Measurements from ENCODE around the gene TP63.
A peak's percentile ranks its signal among the peaks of the same experiment; 100 is the strongest.

The TP63 gene

DNA sequence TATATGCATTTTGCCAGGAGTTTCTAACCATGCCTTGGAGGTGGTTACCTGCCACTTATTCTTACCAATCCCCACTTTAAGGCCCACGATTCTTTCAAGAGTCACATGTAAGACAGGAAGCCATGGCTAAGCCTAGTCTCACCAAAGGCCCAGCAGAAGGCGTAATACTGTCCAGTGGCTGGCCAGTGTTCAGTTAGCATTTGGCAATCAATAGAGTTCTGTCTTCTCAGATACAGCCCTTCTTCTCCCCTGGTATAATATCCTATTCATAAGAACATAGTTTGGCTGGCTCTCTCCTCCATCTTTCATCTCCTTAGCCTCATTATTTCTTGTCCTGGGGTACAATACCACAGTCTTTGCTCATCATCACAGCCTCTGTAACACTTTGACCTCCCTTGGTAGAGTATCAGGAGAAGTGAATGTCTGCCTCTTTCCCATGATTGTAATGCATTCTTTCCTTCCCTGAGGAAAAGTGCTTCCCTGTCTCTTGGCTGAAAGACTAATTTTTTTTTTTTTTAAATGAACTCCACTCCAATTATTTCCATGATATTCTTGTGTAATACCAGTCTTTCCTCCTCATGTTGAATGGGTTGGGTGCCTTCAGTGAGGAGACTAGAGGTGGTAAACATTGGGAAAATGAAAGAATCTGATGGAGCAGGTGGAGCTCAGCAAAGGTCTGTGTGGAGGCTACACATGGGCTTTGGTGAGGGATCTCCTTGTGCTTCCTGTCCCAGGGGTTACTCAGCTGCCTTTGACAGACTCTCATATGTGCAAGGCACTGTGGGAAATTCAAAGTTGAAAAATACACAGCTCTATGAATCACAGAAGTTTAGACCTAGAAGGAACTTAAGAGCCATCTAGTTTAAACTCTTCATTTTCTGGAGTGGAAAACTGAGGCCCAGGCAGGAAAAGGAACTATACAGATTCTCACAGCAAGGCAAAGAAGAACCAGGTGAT, 271.3 kb downstream of the TP63 start:
- H3K4me1 Mint-ChIP-seq, result no peaks in the 10 kb centered on the region
- no peaks in the 10 kb centered on the region for H3K27me3 Mint-ChIP-seq
- peaks cover 0 to 1% of the 10 kb centered on the region in 2 donors for H3K9me3 Mint-ChIP-seq
- no peaks in the 10 kb centered on the region for H3K36me3 Mint-ChIP-seq
- no peak overlapping the region for H3K27ac Mint-ChIP-seq
- ATAC-seq (replicated peaks), result no peak
- DNase-seq, result no peak
- no peak overlapping the region for H3K4me3 Mint-ChIP-seq

DNA sequence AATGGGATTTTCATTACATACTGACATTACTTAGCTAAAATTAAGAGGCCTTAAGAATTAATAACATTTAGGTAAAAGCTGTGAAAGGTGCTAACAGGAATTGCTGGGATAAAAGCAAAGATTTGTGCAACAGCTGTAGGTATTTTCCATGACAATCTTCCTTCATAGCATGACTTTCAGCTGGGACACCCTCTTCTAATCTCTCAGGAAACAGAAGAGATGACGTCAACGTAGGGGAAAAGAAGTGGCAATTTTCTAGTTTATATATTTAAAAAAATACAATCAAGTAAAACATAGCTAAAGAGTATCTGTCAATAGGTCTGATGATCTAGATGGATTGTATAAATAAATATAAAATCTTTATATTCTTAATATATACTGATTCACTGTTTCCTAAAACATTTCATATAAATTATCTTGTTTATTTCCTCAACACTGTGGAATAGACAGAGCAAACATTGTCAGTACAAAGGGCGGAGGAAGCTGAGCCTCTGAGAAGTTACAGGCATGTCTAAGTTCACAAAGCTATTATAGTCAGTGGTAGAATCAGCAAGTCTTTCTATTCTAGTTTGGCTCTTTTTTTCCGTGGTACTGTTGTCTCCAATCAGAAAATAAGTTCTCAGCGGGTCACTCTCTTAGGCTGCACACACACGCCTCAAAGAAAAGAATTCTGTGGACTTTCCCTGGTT, 272.5 kb downstream of the TP63 start:
- H3K4me3 Mint-ChIP-seq, result no peak overlapping the region

DNA sequence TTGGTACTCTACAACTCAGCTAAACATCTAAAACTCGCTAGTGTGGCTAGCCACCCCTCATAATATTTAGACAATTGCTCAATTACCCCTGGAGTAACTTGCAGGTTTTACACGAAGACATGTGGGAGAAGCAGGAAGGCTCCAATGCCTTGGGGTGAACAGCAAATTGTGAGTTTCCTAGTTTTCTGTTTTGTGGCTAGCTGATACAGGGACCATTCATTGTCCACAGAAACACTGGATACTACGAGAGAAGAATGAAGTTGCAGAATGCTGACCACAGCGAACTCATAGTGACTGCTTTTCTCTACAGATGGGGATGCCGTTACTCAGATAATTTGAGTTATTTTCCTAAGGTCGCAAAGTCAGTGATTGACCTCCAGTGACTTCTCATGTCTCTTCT, 276.6 kb downstream of the TP63 start:
- no peak overlapping the region for H3K27ac Mint-ChIP-seq
- no peaks in the 10 kb centered on the region for H3K4me1 Mint-ChIP-seq
- H3K27me3 Mint-ChIP-seq, result no peaks in the 10 kb centered on the region
- no peaks in the 10 kb centered on the region for H3K36me3 Mint-ChIP-seq
- DNase-seq (no peak), ATAC-seq (replicated peaks) (no peak)
- H3K9me3 Mint-ChIP-seq, result peaks cover 0 to 1% of the 10 kb centered on the region in 2 donors
- no peak overlapping the region for H3K4me3 Mint-ChIP-seq

More for the DNA sequence above, 272.5 kb downstream of the TP63 start:
- H3K27me3 Mint-ChIP-seq, result no peaks in the 10 kb centered on the region
- no peak for ATAC-seq (replicated peaks)
- no peak overlapping the region for H3K27ac Mint-ChIP-seq
- H3K9me3 Mint-ChIP-seq, result peaks cover 0 to 1% of the 10 kb centered on the region in 2 donors
- no peaks in the 10 kb centered on the region for H3K36me3 Mint-ChIP-seq
- no peaks in the 10 kb centered on the region for H3K4me1 Mint-ChIP-seq
- DNase-seq, result no peak

DNA sequence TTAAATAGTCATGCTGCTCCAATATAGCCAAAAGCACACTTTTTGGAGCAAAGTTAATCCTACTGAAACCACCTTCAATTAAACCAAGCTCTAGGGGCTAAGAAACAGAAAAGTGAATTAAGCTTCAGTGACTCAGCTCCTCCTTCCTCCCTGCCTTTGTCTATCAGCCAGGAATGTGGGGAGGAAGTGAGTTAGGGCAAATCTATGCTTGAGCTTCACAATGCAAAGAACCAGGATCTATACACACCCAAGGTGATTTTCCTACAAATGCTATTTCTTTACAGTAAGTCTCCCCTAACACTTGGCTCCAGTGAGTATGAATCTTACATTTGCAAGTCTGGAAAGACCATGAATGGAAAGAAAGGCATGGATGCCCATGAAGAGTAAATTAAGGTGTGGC, 277.5 kb downstream of the TP63 start:
- H3K4me1 Mint-ChIP-seq, result no peaks in the 10 kb centered on the region
- DNase-seq (no peak), ATAC-seq (replicated peaks) (no peak)
- H3K27me3 Mint-ChIP-seq, result no peaks in the 10 kb centered on the region
- H3K4me3 Mint-ChIP-seq, result no peak overlapping the region
- no peaks in the 10 kb centered on the region for H3K36me3 Mint-ChIP-seq
- peaks cover 0 to 1% of the 10 kb centered on the region in 2 donors for H3K9me3 Mint-ChIP-seq
- H3K27ac Mint-ChIP-seq, result no peak overlapping the region

DNA sequence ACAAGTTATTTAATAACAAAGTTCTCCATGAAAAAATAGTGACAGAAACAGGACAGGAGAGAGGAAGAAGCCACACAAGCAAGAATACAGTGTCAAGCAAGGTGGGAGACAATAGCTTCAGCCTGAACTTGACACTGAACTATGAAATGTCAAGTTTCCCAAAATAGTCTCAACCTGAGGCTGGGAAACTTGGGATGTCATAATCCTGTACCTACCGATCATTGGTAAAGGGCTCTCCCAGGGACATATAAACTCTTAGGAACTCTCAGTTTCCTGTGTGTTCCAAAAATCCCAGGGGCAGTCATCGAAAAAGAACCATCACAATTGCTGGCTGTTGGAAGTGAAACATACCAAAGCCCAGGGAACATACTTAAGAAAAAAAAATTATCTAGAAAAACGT, 277.9 kb downstream of the TP63 start:
- Mint-ChIP-seq H3K36me3 (no peaks in the 10 kb centered on the region), H3K27me3 (no peaks in the 10 kb centered on the region), H3K9me3 (peaks cover 0 to 1% of the 10 kb centered on the region in 2 donors), H3K27ac (no peak overlapping the region), H3K4me1 (no peaks in the 10 kb centered on the region), H3K4me3 (no peak overlapping the region)
- DNase-seq, result no peak
- ATAC-seq (replicated peaks), result no peak

DNA sequence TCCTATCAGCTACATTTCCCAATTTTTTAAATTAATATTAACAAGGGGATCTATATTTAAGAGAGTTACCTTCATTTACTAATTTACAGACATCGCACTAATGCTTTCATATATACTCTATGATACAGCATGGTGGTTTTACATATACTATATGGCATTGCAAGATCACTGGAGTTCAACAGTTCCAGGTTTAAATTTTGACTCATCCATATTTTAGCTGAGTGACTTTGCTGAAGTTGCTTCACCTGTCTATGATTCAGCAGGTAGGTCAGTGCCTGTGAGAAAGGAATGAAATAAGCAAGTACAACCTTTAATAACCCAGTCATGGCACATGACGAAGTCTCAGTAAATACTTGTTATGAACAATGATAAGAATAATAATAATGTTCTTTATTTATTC, 278.4 kb downstream of the TP63 start:
- no peak for DNase-seq
- Mint-ChIP-seq H3K36me3 (no peaks in the 10 kb centered on the region), H3K4me3 (no peak overlapping the region), H3K27me3 (no peaks in the 10 kb centered on the region), H3K4me1 (no peaks in the 10 kb centered on the region), H3K9me3 (peaks cover 0 to 1% of the 10 kb centered on the region in 2 donors), H3K27ac (no peak overlapping the region)
- ATAC-seq (replicated peaks), result no peak

DNA sequence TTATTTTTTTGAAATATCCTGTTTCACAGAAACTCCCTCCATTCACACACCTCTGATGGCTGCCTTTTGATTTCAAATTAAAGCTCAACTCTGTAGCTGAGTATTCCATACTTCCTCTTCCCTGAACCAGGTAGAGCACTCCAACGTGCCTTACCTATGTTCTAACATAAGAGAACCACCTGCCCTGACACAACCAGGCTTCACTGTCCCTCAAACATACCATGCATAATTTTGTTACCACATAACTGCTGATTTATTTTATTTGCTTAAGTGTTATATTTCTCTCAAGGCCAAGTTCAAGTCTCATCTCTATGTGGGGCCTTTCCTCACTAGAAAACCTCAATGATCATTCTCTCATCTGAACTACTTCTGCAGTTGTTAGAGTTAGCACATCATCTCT, 279.8 kb downstream of the TP63 start:
- Mint-ChIP-seq H3K4me3 (no peak overlapping the region), H3K9me3 (peaks cover 0 to 1% of the 10 kb centered on the region in 2 donors), H3K36me3 (no peaks in the 10 kb centered on the region), H3K4me1 (no peaks in the 10 kb centered on the region), H3K27ac (no peak overlapping the region), H3K27me3 (no peaks in the 10 kb centered on the region)
- ATAC-seq (replicated peaks), result no peak
- DNase-seq, result no peak

DNA sequence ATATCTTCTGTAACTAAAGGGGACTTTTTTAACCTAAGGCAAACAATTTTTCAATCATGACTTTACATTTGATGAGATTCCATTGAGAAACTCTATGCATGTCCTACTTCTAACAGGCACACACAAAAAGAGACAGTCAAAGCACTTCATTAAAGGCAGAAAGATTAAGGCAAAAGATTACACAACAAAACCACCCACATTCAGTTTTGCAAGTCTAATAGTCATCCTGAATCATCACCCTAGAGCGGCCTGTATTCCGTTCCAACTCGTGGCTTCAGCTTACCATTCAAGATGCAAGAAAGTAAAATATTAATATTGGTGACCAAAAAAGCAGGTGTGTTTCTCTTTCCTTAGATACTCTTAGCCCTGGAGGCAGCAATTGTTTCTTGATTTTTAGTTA, 283.6 kb downstream of the TP63 start:
- Mint-ChIP-seq H3K4me3 (no peak overlapping the region), H3K9me3 (no peaks in the 10 kb centered on the region), H3K27ac (no peak overlapping the region), H3K36me3 (no peaks in the 10 kb centered on the region), H3K27me3 (no peaks in the 10 kb centered on the region), H3K4me1 (no peaks in the 10 kb centered on the region)
- no peak for ATAC-seq (replicated peaks)
- no peak for DNase-seq

DNA sequence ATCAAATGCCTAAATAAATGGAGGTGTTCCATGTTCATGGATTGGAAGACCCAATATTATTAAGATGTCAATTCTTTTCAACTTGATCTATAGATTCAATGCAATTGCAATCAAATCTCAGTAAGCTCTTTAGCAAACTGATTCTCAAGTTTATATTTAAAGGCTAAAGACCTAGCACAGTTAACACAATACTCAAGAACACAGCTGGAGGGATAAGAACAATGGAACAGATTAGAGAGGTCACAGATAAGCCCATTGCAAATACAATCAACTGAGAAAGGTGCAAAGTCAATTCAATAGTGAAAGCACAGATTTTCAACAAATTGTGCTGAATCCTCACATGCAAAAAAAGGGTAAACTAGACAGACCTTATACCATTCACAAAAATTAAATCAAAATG, 290.6 kb downstream of the TP63 start:
- Mint-ChIP-seq H3K4me1 (no peaks in the 10 kb centered on the region), H3K36me3 (no peaks in the 10 kb centered on the region), H3K4me3 (no peak overlapping the region), H3K27ac (no peak overlapping the region), H3K9me3 (peaks cover 0 to 1% of the 10 kb centered on the region in 2 donors), H3K27me3 (no peaks in the 10 kb centered on the region)
- DNase-seq, result no peak
- no peak for ATAC-seq (replicated peaks)

DNA sequence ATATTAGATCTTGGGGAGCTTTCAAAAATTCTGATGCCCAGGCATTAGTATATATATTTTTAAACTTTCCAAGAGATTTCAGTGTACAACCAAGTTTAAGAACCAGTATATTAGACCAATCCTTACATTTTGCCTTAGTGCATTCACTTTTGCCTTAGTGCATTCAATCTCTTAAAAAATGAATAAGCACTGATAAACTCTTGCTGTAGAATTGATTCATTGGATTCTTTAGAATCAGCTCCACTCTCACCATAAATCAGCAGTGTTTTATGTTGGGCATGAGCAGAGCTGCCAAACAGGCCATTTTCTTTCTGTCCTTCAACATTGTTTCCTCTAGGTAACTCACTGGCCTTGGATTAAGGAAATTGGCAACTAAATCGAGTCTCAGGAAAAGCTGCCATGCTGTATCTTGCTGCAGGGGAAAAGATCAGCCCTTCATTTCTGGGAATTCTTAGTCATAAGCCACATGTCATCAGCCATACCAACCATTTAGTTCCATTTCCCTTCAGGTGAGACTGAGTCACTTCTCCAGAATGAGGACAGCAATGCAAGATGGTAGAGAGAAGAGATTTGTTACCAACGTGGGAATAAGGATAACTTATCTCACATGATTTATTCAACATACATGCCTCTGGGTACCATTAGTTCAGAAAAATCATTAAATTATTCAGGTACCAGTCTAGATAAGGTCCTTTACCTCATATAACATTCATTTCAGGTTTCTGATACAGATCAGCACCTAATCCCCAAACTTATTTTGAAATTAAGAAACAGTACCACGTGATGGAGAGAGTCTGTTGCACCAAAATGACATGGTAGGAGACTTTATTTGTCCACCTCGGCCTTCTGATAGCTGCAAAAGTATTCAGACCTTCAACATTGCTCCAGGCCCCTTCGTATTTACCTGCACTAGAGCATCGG, 297.0 kb downstream of the TP63 start:
- Mint-ChIP-seq H3K9me3 (peaks cover 0 to 2% of the 10 kb centered on the region in 2 donors), H3K4me3 (no peak overlapping the region), H3K27ac (no peak overlapping the region), H3K27me3 (no peaks in the 10 kb centered on the region), H3K36me3 (peaks cover 0 to 1% of the 10 kb centered on the region in 2 donors), H3K4me1 (peaks cover 0 to 2% of the 10 kb centered on the region in 2 donors)
- no peak for DNase-seq
- peak in 1 of 2 donors; percentile 22 for ATAC-seq (replicated peaks)

DNA sequence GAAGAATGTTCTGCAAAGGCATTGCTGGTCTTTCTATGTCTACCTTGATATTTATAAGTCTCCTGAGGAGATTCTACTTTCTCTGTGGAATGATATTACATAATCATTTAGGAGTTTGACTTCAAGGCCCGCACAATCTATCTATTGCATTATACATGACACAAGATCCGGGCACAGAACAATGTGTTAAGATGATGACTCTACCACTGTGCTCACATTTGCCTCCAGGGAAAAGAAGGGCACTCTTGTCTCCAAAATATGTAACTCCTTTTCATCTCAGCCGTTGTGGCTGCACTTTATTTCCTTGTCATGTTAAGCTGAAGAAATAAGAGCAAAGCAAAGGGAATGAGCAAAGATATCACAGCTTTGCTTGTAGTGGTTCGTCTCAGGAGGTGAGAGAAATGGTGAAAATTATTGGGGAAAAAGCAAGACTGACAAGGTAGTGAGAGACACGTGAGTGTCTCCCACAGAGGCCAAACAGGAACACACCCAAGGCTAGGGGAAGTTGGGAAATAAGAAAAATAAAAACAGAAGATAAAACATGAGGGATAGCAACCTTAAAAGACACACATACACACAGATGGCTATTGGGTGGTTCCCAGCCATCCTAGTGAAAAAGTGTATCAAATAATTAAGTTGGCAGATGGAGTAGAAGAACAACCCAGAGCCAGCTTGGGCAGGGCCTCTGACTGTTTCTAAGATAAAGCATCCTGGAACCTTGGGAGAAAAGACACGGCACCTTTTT, 305.2 kb downstream of the TP63 start:
- Mint-ChIP-seq H3K36me3 (peaks cover 0 to 1% of the 10 kb centered on the region in 2 donors), H3K9me3 (peaks cover 0 to 2% of the 10 kb centered on the region in 2 donors), H3K27me3 (no peaks in the 10 kb centered on the region), H3K4me1 (no peaks in the 10 kb centered on the region), H3K27ac (no peak overlapping the region), H3K4me3 (no peak overlapping the region)
- ATAC-seq (replicated peaks) (no peak), DNase-seq (no peak)

DNA sequence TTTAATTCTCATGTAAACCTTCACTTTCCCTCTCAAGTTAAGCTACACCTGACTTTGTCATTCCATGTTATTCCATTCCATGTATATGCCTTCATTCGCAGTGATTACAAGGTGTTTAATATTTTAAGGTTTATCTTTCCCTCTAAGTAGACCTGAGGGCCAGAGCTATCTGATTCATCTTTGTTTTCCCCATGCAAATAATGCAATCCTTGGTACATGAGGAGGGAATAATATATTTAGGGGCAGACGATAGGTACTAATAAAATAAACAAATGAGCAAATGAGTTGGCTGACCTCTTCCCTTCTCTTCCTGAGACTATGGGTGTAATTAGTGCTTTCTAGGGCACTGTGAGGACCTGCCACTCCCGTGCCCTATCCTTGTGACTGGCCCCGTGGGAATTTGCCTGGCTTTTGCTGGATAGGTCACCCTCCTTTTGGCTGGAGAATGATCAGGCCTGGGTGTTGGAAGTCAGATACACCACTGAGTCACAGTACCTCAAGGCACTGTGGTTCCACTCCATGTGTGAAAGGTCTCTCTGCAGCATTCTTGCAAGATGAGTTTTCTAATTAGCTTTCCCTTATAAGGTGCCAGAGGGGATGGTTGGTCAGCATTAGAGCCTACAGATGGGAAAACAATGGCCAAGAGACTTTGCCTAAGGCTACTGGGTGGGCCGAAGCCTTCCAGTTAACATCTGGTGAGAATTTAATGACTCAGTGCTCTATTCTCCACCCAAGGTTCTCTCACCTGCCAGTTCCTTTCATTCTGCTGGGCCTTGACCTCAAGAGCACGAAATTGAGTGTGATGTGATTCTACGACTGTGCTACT, 306.3 kb downstream of the TP63 start:
- Mint-ChIP-seq H3K4me3 (no peak overlapping the region), H3K27me3 (no peaks in the 10 kb centered on the region), H3K36me3 (peaks cover 0 to 1% of the 10 kb centered on the region in 2 donors), H3K9me3 (peaks cover 0 to 2% of the 10 kb centered on the region in 2 donors), H3K27ac (no peak overlapping the region), H3K4me1 (no peaks in the 10 kb centered on the region)
- ATAC-seq (replicated peaks) (no peak), DNase-seq (no peak)

DNA sequence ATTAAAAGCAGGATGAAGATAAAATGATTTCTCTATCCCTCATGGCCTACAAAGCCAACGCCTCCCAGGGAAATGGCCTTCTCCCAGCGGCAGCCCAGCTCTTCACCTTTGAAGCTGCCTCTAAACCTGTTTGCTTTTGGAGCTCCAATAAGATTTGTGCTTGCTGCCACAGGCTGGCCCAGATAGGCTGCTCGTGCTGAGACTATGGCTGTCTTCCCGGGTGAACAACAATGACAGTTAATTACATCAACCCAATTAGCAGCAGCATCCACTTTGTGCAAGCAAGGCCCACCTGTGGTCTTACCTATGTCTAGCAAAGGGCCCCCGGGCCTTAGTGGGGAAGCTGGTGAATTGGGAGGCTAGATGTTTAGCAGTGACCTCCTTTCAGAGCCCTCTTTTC, 309.9 kb downstream of the TP63 start:
- Mint-ChIP-seq H3K36me3 (no peaks in the 10 kb centered on the region), H3K4me3 (no peak overlapping the region), H3K27ac (no peak overlapping the region), H3K4me1 (no peaks in the 10 kb centered on the region), H3K9me3 (no peaks in the 10 kb centered on the region), H3K27me3 (no peaks in the 10 kb centered on the region)
- no peak for DNase-seq
- ATAC-seq (replicated peaks), result no peak
